K562 (cell line): ENCODE results near the gene CTPS1. TPM values are rescaled to one million over a fixed set of nuclear protein-coding genes. Genes with fewer than 3 reads are reported as not detected.

Experiments
- ARID1B ChIP-seq: fragments of 450-650 bp; IDR thresholded peaks from 2 replicates; pipeline ENCODE4 v1.6.1; 2016; ENCODE audit warnings: antibody characterized with exemption, mild to moderate bottlenecking, inconsistent platforms
- FOXK1 ChIP-seq: sonication (generic); formaldehyde crosslinking; IDR thresholded peaks from 2 replicates; pipeline ENCODE4 v1.8.0; 2022; ENCODE audit warnings: missing genetic modification reagents, mild to moderate bottlenecking, borderline replicate concordance
- HDAC1 ChIP-seq, 2 experiments: fragments of 450-650 bp; IDR thresholded peaks; 2 replicates each; pipeline ENCODE4 v1.6.1; 2016 to 2017; ENCODE audit warnings: inconsistent platforms in 1 of 2, mild to moderate bottlenecking in 1 of 2, moderate library complexity in 1 of 2
- HLTF ChIP-seq: fragments of 450-650 bp; IDR thresholded peaks from 2 replicates; pipeline ENCODE4 v1.6.1; 2016
- KLF13 ChIP-seq: fragments of 450-650 bp; IDR thresholded peaks from 2 replicates; pipeline ENCODE4 v1.6.1; 2016; ENCODE audit warnings: missing genetic modification characterization, low read depth, mild to moderate bottlenecking, missing compliant biosample characterization, moderate library complexity, borderline replicate concordance
- LARP7 ChIP-seq: fragments of 450-650 bp; IDR thresholded peaks from 2 replicates; pipeline ENCODE4 v1.6.1; 2016
- MNT ChIP-seq, 2 experiments: fragments of 450-650 bp; conservative IDR thresholded peaks; 2 replicates each; pipeline ENCODE4 v1.6.1; 2017; ENCODE audit warnings: mild to moderate bottlenecking in 2 of 2, moderate library complexity in 2 of 2
- NKRF ChIP-seq: fragments of 450-650 bp; IDR thresholded peaks from 2 replicates; pipeline ENCODE4 v1.6.1; 2016; ENCODE audit warnings: borderline replicate concordance
- REST ChIP-seq, 2 experiments: fragments of 450-650 bp; formaldehyde crosslinking in 1 of 2; IDR thresholded peaks; 2 replicates each; pipeline versions ENCODE4 v1.4.0 to v1.6.1; 2014 to 2020; ENCODE audit warnings: mild to moderate bottlenecking in 2 of 2, borderline replicate concordance in 1 of 2, low read depth in 1 of 2
- SMAD4 ChIP-seq: fragments of 250-450 bp; sonication (Bioruptor Pico); conservative IDR thresholded peaks from 2 replicates; pipeline ENCODE4 v1.8.0; 2021; ENCODE audit warnings: inconsistent platforms, mild to moderate bottlenecking, moderate library complexity
- ZBTB26 ChIP-seq: fragments of 450-650 bp; formaldehyde crosslinking; IDR thresholded peaks from 2 replicates; pipeline ENCODE4 v1.4.0; 2022; ENCODE audit warnings: missing genetic modification characterization
- ZNF212 ChIP-seq: fragments of 450-650 bp; formaldehyde crosslinking; IDR thresholded peaks from 2 replicates; pipeline ENCODE4 v1.4.0; 2020; ENCODE audit warnings: mild to moderate bottlenecking
- ZNF316 ChIP-seq: fragments of 450-650 bp; IDR thresholded peaks from 2 replicates; pipeline ENCODE4 v1.6.1; 2016
- polyA plus RNA-seq, 8 experiments: library from polyadenylated mRNA; depleted of rRNA in 4 of 8; stranded (reverse) in 5 of 8; unstranded in 3 of 8; fragments of >200 nt; fragmentation: Nextera tagmentation in 2 of 8; fragmentation: Illumina TruSeq in 1 of 8; extraction: Ambion mirVana in 2 of 8; extraction: Trizol in 1 of 8; gene quantifications; 2 replicates each; pipeline versions ENCODE4 v1.2.1 to v1.2.3, GENCODE V29; 2011 to 2014; ENCODE audit warnings: inconsistent platforms in 1 of 8, missing spikeins in 1 of 8
- total RNA-seq, 7 experiments: library from RNA; depleted of rRNA in 6 of 7; stranded (reverse); fragments of >200 nt in 6 of 7; fragmentation: Illumina TruSeq in 2 of 7; extraction: Trizol in 2 of 7; gene quantifications; 2 replicates each; pipeline versions ENCODE4 v1.2.1 to v1.2.3, GENCODE V29; 2011 to 2021; ENCODE audit warnings: low replicate concordance in 1 of 7

Gene CTPS1
- total and polyA plus RNA-seq, 9 of the 15 experiments (the other 6 are each of a cell fraction or from before 2014, with no cell fraction given) = 44.4 to 164 (median 87.7) TPM

- TF ChIP-seq ZBTB26 (CRISPR knock-in tag) = no peak
- peak; percentile 64; the same call in 1 of the 2 replicates for TF ChIP-seq FOXK1 (CRISPR knock-in tag)
- TF ChIP-seq REST (IDR thresholded peaks at IDR 0.05; ENCODE audit: borderline replicate concordance) = peak; percentile 50
- no peak for TF ChIP-seq REST (CRISPR knock-in tag; IDR thresholded peaks at IDR 0.05; ENCODE audit: low read depth)
- 0 out of 2 replicates have a peak, but pooled peaks have one; percentile 1 for TF ChIP-seq ZNF316
- peak; percentile 29; the same call in 1 of the 2 replicates for TF ChIP-seq KLF13 (tag)
- no peak for TF ChIP-seq ZNF212 (CRISPR knock-in tag)
- TF ChIP-seq SMAD4 (CRISPR knock-in tag) = no peak
- TF ChIP-seq LARP7 = 0 out of 2 replicates have a peak, but pooled peaks have one; percentile 46
- peak in 1 of 2 experiments; percentile 79; a peak in 2 of 4 replicates for TF ChIP-seq HDAC1 (IDR thresholded peaks at IDR 0.05)
- 0 out of 4 replicates have a peak, but pooled peaks of 1 of the 2 experiments have one; percentile 10 for TF ChIP-seq MNT (conservative IDR thresholded peaks at IDR 0.05)
- peak; percentile 49; the same call in 1 of the 2 replicates for TF ChIP-seq HLTF
- TF ChIP-seq NKRF = peak; percentile 59
- TF ChIP-seq ARID1B = peak; percentile 30; the same call in 1 of the 2 replicates
Observed at GRCh38 chr1:40980453-40981121, 1.1 kb downstream of the CTPS1 start (continued).
